ENCODE results near the gene ATP4A. TPM values are rescaled to one million over a fixed set of nuclear protein-coding genes. Genes with fewer than 3 reads are reported as not detected.

ATP4A gene
- total RNA-seq, 2 donors from 2014 or later = not detected

- intact Hi-C loops (cut with DNase I) = no loop called here
- DNase-seq (ENCODE audit: low spot score) = no peak
These were observed 30.1 kb downstream of the ATP4A start, which contains the start of gene GAPDHS for GRCh38 chr19:35533201-35533821. GAPDHS (plus strand) TSS chr19:35533456; CDS start chr19:35533528, 72 bp downstream.

- intact Hi-C loops (cut with DNase I) = no loop called here
- DNase-seq (ENCODE audit: low spot score) = no peak
These were observed 32.2 kb downstream of the ATP4A start for GRCh38 chr19:35531291-35531690.

- intact Hi-C loops (cut with DNase I) = no loop called here
These were observed 33.9 kb downstream of the ATP4A start for GRCh38 chr19:35529241-35530218.

GRCh38 chr19:35528218-35529038 is 35.0 kb downstream of the ATP4A start, which contains the start of gene SBSN:
SBSN (minus strand) TSS chr19:35528311; CDS start chr19:35528281, 30 bp downstream.
- intact Hi-C loops (cut with DNase I) = no loop called here
- DNase-seq (ENCODE audit: low spot score) = no peak

More at GRCh38 chr19:35529241-35530218, 33.9 kb downstream of the ATP4A start:
- no peak for DNase-seq (ENCODE audit: low spot score)

- intact Hi-C loops (cut with DNase I) = no loop called here
- no peak for DNase-seq (ENCODE audit: low spot score)
These were observed 37.6 kb downstream of the ATP4A start for GRCh38 chr19:35525873-35526272.

- no peak for DNase-seq (ENCODE audit: low spot score)
- intact Hi-C loops (cut with DNase I) = no loop called here
These were observed 39.1 kb downstream of the ATP4A start for GRCh38 chr19:35524181-35524837.

- intact Hi-C loops (cut with DNase I) = no loop called here
These were observed 40.6 kb downstream of the ATP4A start for GRCh38 chr19:35522745-35523327.

GRCh38 chr19:35521124-35521743 is 42.2 kb downstream of the ATP4A start:
- DNase-seq (ENCODE audit: low spot score) = no peak
- intact Hi-C loops (cut with DNase I) = no loop called here

More at GRCh38 chr19:35522745-35523327, 40.6 kb downstream of the ATP4A start:
- DNase-seq (ENCODE audit: low spot score) = no peak

GRCh38 chr19:35519291-35519690 is 44.2 kb downstream of the ATP4A start:
- intact Hi-C loops (cut with DNase I) = no loop called here
- no peak for DNase-seq (ENCODE audit: low spot score)

GRCh38 chr19:35518313-35518712 is 45.1 kb downstream of the ATP4A start:
- intact Hi-C loops (cut with DNase I) = no loop called here

GRCh38 chr19:35517342-35517741 is 46.1 kb downstream of the ATP4A start:
- DNase-seq (ENCODE audit: low spot score) = no peak
- intact Hi-C loops (cut with DNase I) = no loop called here

More at GRCh38 chr19:35518313-35518712, 45.1 kb downstream of the ATP4A start:
- DNase-seq (ENCODE audit: low spot score) = no peak

GRCh38 chr19:35516310-35516709 is 47.1 kb downstream of the ATP4A start:
- no peak for DNase-seq (ENCODE audit: low spot score)
- intact Hi-C loops (cut with DNase I) = no loop called here

GRCh38 chr19:35514282-35514809 is 49.1 kb downstream of the ATP4A start:
- intact Hi-C loops (cut with DNase I) = no loop called here
- DNase-seq (ENCODE audit: low spot score) = no peak

GRCh38 chr19:35513628-35514281 is 49.7 kb downstream of the ATP4A start, which contains the start of gene DMKN:
DMKN (minus strand) TSS chr19:35513649; CDS start chr19:35513475, 174 bp downstream.
- no peak for DNase-seq (ENCODE audit: low spot score)

GRCh38 chr19:35512831-35513627 is 50.4 kb downstream of the ATP4A start:
- no peak for DNase-seq (ENCODE audit: low spot score)
- intact Hi-C loops (cut with DNase I) = no loop called here

More at GRCh38 chr19:35513628-35514281, 49.7 kb downstream of the ATP4A start, which contains the start of gene DMKN:
- intact Hi-C loops (cut with DNase I) = no loop called here

- intact Hi-C loops (cut with DNase I) = no loop called here
- no peak for DNase-seq (ENCODE audit: low spot score)
These were observed 52.1 kb downstream of the ATP4A start for GRCh38 chr19:35511337-35511736.
